Measurements from ENCODE around the gene MYO3B.

DNA sequence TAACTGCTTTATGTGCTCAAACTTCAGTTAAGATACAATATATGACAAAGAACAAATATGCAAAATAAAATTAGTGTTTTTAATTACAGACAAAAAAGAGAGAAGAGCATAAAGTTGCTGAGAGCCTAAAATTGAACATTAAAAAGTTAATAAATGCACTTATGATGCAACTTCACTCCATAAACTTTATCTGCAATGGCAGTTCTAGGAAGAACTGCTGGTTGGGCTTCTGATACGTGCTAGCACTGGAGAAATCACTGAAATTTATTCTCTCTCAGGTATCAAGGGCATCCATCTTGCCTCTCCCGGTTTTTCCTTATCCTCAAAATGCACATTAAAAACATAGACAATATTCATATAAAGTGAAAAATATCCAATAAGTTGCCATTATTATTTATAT lies 35.7 kb downstream of the MYO3B start:
- TF ChIP-seq POLR2A (IDR thresholded peaks at IDR 0.05; ENCODE audit: low read length) (no peak), GATA1 (IDR thresholded peaks at IDR 0.05; ENCODE audit: low read depth, low read length) (no peak)
